Measurements from ENCODE around the gene HERPUD2. TPM values are rescaled to one million over a fixed set of nuclear protein-coding genes. Genes with fewer than 3 reads are reported as not detected.

Gene HERPUD2
- total and polyA plus RNA-seq, 2 of the 8 experiments (the other 6 are each of a cell fraction or from before 2014, with no cell fraction given): 18.3 to 27.3 TPM

DNA sequence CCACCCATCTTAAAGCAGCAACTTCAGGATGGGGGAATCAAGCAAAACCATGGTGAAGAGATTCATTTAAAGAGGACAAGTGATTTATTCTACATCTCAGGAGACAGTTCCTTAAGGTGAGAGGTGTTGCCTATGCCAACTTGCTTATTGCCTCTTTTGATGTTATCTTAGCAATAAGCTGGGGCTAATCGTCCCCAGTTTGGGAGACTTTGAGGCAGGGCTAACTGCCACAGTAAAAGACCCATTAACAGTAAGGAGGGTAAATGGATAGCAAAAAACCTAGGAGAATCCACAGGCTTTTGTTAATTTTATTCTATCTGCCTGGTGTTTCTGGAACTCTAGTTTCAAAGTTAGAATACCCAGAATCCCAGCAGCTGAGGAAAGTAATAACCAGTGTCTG is 22.1 kb upstream of the HERPUD2 start:
- no peak overlapping the region for H2AFZ ChIP-seq (ENCODE audit: low read length)
- DNase-seq (ENCODE audit: low read depth in 1 of 2, low spot score in 2 of 2) (no peak), FAIRE-seq (no peak)
- H3K18ac ChIP-seq (ENCODE audit: extremely low read depth, low read length): no peak overlapping the region
- WGBS, 2 experiments (ENCODE audit: extremely low coverage in 1 of 2, insufficient coverage in 1 of 2, insufficient read length in 1 of 2, insufficient replicate concordance in 2 of 2, low coverage in 1 of 2, low lambda C conversion rate in 2 of 2, missing lambda C conversion rate in 1 of 2): 90% methylated on average over 1 of the region's 1 CpG; no CpG with 5 or more reads in 1 of the 2 experiments
- no peak overlapping the region for H3K56ac ChIP-seq (replicated peaks; ENCODE audit: insufficient read length, low read depth, low read length)
- no peak overlapping the region for H2BK5ac ChIP-seq (ENCODE audit: low read depth, low read length)
- H3K4me2 ChIP-seq (ENCODE audit: insufficient read depth in 1 of 2, low read depth in 2 of 2, low read length in 2 of 2): no peak overlapping the region
- no peaks in the 10 kb centered on the region for H3K36me3 ChIP-seq (ENCODE audit: control insufficient read depth in 2 of 4, insufficient read depth in 4 of 4, low read length in 3 of 4)
- H4K8ac ChIP-seq (ENCODE audit: extremely low read depth, insufficient read depth, low read length): no peak overlapping the region
- H2AK5ac ChIP-seq (ENCODE audit: low read depth, low read length): no peak overlapping the region
- no peak overlapping the region for H3K9ac ChIP-seq (replicated peaks in 1 of 4; ENCODE audit: extremely low read depth in 1 of 4, low read depth in 3 of 4, low read length in 3 of 4)
- no peak overlapping the region for H4K5ac ChIP-seq (ENCODE audit: insufficient read length, low read depth, low read length)
- POLR2A ChIA-PET (ENCODE audit: partially characterized antibody): no interaction called here
- H3K23ac ChIP-seq (ENCODE audit: insufficient read length): no peak overlapping the region
- no peak overlapping the region for H3K14ac ChIP-seq (ENCODE audit: insufficient read length)
- H3K79me2 ChIP-seq (ENCODE audit: control insufficient read depth in 1 of 2, insufficient read depth in 2 of 2, low read length in 2 of 2): no peaks in the 10 kb centered on the region
- no peaks in the 10 kb centered on the region for H3K27me3 ChIP-seq (replicated peaks in 1 of 4; ENCODE audit: control insufficient read depth in 3 of 4, extremely low read depth in 1 of 4, insufficient read depth in 3 of 4, low read length in 3 of 4)
- no peaks in the 10 kb centered on the region for H3K23me2 ChIP-seq (ENCODE audit: low read depth, low read length)
- no peak overlapping the region for H2BK15ac ChIP-seq (ENCODE audit: low read length)
- TF ChIP-seq POLR2A (IDR thresholded peaks at IDR 0.05; ENCODE audit: control extremely low read depth in 1 of 2, low read depth in 2 of 2, low read length in 2 of 2): no peak
- no peak for TF ChIP-seq GABPA (IDR thresholded peaks at IDR 0.05; ENCODE audit: borderline replicate concordance, insufficient read depth, low read length)
- no peak for TF ChIP-seq TCF12 (IDR thresholded peaks at IDR 0.05; ENCODE audit: low read depth, low read length)
- TF ChIP-seq CHD1 (IDR thresholded peaks at IDR 0.05; ENCODE audit: low read depth, low read length): no peak
- no peak for TF ChIP-seq CEBPB (IDR thresholded peaks at IDR 0.05; ENCODE audit: low read depth, low read length)
- no peak for TF ChIP-seq EZH2 (IDR thresholded peaks at IDR 0.05; ENCODE audit: low read depth, low read length, severe bottlenecking)
- no peak for TF ChIP-seq CREB1 (IDR thresholded peaks at IDR 0.05)
- TF ChIP-seq CTBP2 (IDR thresholded peaks at IDR 0.05; ENCODE audit: borderline replicate concordance, insufficient read depth, insufficient read length, low read length): no peak
- TF ChIP-seq SUZ12 (IDR thresholded peaks at IDR 0.05; ENCODE audit: low read length): no peak
- no peak for TF ChIP-seq RFX5 (IDR thresholded peaks at IDR 0.05; ENCODE audit: borderline replicate concordance, low read depth, low read length)
- no peak for TF ChIP-seq CBX8 (IDR thresholded peaks at IDR 0.05; ENCODE audit: borderline replicate concordance, low read depth, low read length)
- no peak overlapping the region for H4K91ac ChIP-seq (replicated peaks; ENCODE audit: insufficient read length, low read length)
- no peak overlapping the region for H2BK20ac ChIP-seq (ENCODE audit: low read length)
- H2BK120ac ChIP-seq (replicated peaks; ENCODE audit: low read depth, low read length): no peak overlapping the region
- H3K4ac ChIP-seq (replicated peaks; ENCODE audit: insufficient read length, low read depth, low read length): no peak overlapping the region
- no peaks in the 10 kb centered on the region for H3K9me3 ChIP-seq (ENCODE audit: insufficient read depth in 2 of 2, low read depth in 1 of 2, low read length in 1 of 2)
- H4K20me1 ChIP-seq (replicated peaks in 1 of 2; ENCODE audit: control insufficient read depth in 1 of 2, insufficient read depth in 2 of 2, low read length in 2 of 2): no peaks in the 10 kb centered on the region
- H3K4me3 ChIP-seq (ENCODE audit: extremely low read depth in 1 of 4, insufficient read depth in 2 of 4, low read depth in 3 of 4, low read length in 4 of 4): no peak overlapping the region
- peaks cover 0 to 4% (median 2%) of the 10 kb centered on the region in 4 experiments; a peak in 2 of 7 replicates for H3K4me1 ChIP-seq (replicated peaks in 1 of 4; ENCODE audit: control insufficient read depth in 3 of 4, insufficient read depth in 4 of 4, low read length in 3 of 4)
- no peaks in the 10 kb centered on the region for H3K79me1 ChIP-seq (ENCODE audit: low read depth, low read length)
- no peak overlapping the region for H3K27ac ChIP-seq (ENCODE audit: low read depth, low read length)
- H2BK12ac ChIP-seq (ENCODE audit: low read depth, low read length): no peak overlapping the region
- CTCF ChIA-PET (ENCODE audit: partially characterized antibody): interaction anchor here (0.6 to 0.7 kb wide), 2 partner anchors 31 to 141 kb away, joined by 3 read pairs; no protein-coding TSS in a partner anchor

All from H1 (cell line).